ENCODE data around the gene SCD. TPM values are rescaled to one million over a fixed set of nuclear protein-coding genes. Genes with fewer than 3 reads are reported as not detected.

Gene SCD
- total and polyA plus RNA-seq, 9 of the 15 experiments (the other 6 are each of a cell fraction or from before 2014, with no cell fraction given), result 114 to 486 (median 188) TPM

DNA sequence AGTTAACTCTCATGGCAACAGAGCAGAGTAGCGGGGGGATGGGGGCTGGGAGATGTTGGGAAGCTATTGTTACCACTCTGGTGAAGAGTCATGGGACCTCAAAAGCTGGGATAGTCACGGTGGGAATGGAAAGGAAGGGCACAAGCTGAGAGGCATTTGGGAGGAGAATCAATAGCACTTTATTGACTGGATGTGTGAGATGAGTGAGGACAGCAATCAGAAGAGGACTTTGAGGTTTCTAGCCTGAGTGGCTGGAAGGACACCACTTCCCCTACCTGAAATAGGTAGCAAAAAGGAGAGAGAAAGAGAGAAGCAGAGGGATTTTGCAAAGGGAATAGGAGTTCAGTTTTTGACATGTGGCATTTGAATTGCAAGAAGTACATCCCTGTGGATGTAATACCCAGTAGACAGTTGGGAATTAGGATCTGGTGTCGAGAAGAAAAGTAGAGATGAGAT, 27.2 kb downstream of the SCD start (continued):
- TF ChIP-seq PTTG1 (tag; IDR thresholded peaks at IDR 0.05; ENCODE audit: low read depth) (no peak), RBFOX2 (IDR thresholded peaks at IDR 0.05; ENCODE audit: low read depth, low read length) (no peak), ZNF354B (CRISPR knock-in tag; IDR thresholded peaks at IDR 0.05) (no peak), ZNF561 (CRISPR knock-in tag; conservative IDR thresholded peaks at IDR 0.05) (no peak), HDAC2 (IDR thresholded peaks at IDR 0.05) (0 out of 2 replicates have a peak, but pooled peaks have one; percentile 28), SREBF2 (CRISPR knock-in tag; IDR thresholded peaks at IDR 0.05) (no peak), PURB (CRISPR knock-in tag; IDR thresholded peaks at IDR 0.05; ENCODE audit: low read depth) (no peak), ELF2 (CRISPR knock-in tag; IDR thresholded peaks at IDR 0.05) (peak; percentile 45; the same call in 1 of the 2 replicates), PYGO2 (tag; IDR thresholded peaks at IDR 0.05) (no peak), ZC3H11A (IDR thresholded peaks at IDR 0.05; ENCODE audit: low read depth, low read length) (no peak), ZFP36 (IDR thresholded peaks at IDR 0.05; ENCODE audit: low read depth, low read length, partially characterized antibody) (no peak), PHB (CRISPR knock-in tag; IDR thresholded peaks at IDR 0.05) (peak; percentile 16; the same call in 1 of the 2 replicates), E2F3 (CRISPR knock-in tag; IDR thresholded peaks at IDR 0.05) (no peak), MTA1 (IDR thresholded peaks at IDR 0.05; ENCODE audit: borderline replicate concordance) (no peak), OTX1 (CRISPR knock-in tag; IDR thresholded peaks at IDR 0.05) (0 out of 2 replicates have a peak, but pooled peaks have one; percentile 69), TBP (optimal IDR thresholded peaks at IDR 0.05; ENCODE audit: low read depth, low read length) (no peak), ZBTB7A (IDR thresholded peaks at IDR 0.05; ENCODE audit: borderline replicate concordance, control insufficient read depth, low read depth, low read length) (no peak)
- TF ChIP-seq, protein P1, sequence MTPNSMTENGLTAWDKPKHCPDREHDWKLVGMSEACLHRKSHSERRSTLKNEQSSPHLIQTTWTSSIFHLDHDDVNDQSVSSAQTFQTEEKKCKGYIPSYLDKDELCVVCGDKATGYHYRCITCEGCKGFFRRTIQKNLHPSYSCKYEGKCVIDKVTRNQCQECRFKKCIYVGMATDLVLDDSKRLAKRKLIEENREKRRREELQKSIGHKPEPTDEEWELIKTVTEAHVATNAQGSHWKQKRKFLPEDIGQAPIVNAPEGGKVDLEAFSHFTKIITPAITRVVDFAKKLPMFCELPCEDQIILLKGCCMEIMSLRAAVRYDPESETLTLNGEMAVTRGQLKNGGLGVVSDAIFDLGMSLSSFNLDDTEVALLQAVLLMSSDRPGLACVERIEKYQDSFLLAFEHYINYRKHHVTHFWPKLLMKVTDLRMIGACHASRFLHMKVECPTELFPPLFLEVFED (CRISPR knock-in tag; conservative IDR thresholded peaks at IDR 0.05), result peak; percentile 95
- TF ChIP-seq, protein P2, sequence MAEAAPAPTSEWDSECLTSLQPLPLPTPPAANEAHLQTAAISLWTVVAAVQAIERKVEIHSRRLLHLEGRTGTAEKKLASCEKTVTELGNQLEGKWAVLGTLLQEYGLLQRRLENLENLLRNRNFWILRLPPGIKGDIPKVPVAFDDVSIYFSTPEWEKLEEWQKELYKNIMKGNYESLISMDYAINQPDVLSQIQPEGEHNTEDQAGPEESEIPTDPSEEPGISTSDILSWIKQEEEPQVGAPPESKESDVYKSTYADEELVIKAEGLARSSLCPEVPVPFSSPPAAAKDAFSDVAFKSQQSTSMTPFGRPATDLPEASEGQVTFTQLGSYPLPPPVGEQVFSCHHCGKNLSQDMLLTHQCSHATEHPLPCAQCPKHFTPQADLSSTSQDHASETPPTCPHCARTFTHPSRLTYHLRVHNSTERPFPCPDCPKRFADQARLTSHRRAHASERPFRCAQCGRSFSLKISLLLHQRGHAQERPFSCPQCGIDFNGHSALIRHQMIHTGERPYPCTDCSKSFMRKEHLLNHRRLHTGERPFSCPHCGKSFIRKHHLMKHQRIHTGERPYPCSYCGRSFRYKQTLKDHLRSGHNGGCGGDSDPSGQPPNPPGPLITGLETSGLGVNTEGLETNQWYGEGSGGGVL (CRISPR knock-in tag; IDR thresholded peaks at IDR 0.05), result no peak
- TF ChIP-seq, protein P3, sequence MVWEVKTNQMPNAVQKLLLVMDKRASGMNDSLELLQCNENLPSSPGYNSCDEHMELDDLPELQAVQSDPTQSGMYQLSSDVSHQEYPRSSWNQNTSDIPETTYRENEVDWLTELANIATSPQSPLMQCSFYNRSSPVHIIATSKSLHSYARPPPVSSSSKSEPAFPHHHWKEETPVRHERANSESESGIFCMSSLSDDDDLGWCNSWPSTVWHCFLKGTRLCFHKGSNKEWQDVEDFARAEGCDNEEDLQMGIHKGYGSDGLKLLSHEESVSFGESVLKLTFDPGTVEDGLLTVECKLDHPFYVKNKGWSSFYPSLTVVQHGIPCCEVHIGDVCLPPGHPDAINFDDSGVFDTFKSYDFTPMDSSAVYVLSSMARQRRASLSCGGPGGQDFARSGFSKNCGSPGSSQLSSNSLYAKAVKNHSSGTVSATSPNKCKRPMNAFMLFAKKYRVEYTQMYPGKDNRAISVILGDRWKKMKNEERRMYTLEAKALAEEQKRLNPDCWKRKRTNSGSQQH (CRISPR knock-in tag; IDR thresholded peaks at IDR 0.05), result peak; percentile 87
- TF ChIP-seq, protein P4, sequence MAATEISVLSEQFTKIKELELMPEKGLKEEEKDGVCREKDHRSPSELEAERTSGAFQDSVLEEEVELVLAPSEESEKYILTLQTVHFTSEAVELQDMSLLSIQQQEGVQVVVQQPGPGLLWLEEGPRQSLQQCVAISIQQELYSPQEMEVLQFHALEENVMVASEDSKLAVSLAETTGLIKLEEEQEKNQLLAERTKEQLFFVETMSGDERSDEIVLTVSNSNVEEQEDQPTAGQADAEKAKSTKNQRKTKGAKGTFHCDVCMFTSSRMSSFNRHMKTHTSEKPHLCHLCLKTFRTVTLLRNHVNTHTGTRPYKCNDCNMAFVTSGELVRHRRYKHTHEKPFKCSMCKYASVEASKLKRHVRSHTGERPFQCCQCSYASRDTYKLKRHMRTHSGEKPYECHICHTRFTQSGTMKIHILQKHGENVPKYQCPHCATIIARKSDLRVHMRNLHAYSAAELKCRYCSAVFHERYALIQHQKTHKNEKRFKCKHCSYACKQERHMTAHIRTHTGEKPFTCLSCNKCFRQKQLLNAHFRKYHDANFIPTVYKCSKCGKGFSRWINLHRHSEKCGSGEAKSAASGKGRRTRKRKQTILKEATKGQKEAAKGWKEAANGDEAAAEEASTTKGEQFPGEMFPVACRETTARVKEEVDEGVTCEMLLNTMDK (IDR thresholded peaks at IDR 0.05; ENCODE audit: borderline replicate concordance, insufficient read depth, low read depth, low read length, poor library complexity, severe bottlenecking), result no peak
